ENCODE results near the gene LAX1. TPM values are rescaled to one million over a fixed set of nuclear protein-coding genes. Genes with fewer than 3 reads are reported as not detected.

LAX1 gene
- polyA plus RNA-seq, 3 donors from 2014 or later: 13.0 to 49.0 (median 14.0) TPM

DNA sequence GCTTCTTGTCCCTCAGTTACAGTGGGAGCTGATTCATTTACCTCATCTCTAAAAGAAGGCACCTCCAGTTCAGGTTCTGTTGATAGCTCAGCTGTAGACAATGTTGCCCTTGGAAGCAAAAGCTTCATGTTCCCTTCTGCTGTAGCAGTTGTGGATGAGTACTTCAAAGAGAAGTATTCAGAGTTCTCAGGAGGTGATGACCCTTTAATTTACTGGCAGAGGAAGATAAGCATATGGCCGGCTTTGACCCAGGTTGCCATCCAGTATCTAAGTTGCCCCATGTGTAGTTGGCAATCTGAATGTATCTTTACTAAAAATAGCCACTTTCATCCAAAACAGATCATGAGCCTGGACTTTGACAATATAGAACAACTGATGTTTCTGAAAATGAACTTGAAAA, 35.0 kb downstream of the LAX1 start:
- peaks cover 5 to 11% (median 8%) of the 10 kb centered on the region in 3 donors for H3K27me3 Mint-ChIP-seq (ENCODE audit: low read depth in 3 of 3)
- peaks cover 70 to 96% of the 10 kb centered on the region in 2 donors for H3K4me1 Mint-ChIP-seq
- peaks cover 9 to 14% (median 13%) of the 10 kb centered on the region in 3 donors for H3K36me3 Mint-ChIP-seq
- H3K4me3 Mint-ChIP-seq: no peak overlapping the region
- no peak for DNase-seq
- H3K9me3 Mint-ChIP-seq: no peaks in the 10 kb centered on the region
- H3K27ac Mint-ChIP-seq: peak overlapping the region in 4 of 6 donors; percentile 3 to 46 (median 42)

DNA sequence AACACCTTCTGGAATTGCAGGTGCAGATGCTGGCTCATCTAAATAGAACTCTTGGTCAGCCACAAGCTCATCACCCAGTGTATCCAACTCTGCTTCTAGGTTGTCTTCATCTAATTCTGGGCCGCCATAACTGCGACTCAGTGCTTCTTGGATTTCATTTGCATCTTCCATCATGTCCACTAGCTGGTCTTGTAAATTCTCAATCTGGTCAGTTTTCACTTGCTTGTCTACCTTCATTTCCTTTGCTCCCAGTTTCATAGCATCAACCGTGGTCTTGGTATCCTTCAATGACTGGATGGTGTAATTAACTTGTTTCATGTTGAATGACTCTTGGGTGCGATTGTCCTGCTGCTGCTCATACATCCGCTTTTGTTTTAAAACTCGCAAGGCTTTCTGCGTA, 40.7 kb downstream of the LAX1 start:
- Mint-ChIP-seq H3K9me3 (no peaks in the 10 kb centered on the region), H3K4me3 (no peak overlapping the region), H3K4me1 (peaks cover 33 to 66% of the 10 kb centered on the region in 2 donors), H3K36me3 (peaks cover 8 to 22% (median 13%) of the 10 kb centered on the region in 3 donors), H3K27ac (peak overlapping the region in 3 of 6 donors; percentile 9 to 46 (median 17)), H3K27me3 (ENCODE audit: low read depth in 3 of 3) (peaks cover 0 to 3% (median 0%) of the 10 kb centered on the region in 3 donors)
- no peak for DNase-seq

DNA sequence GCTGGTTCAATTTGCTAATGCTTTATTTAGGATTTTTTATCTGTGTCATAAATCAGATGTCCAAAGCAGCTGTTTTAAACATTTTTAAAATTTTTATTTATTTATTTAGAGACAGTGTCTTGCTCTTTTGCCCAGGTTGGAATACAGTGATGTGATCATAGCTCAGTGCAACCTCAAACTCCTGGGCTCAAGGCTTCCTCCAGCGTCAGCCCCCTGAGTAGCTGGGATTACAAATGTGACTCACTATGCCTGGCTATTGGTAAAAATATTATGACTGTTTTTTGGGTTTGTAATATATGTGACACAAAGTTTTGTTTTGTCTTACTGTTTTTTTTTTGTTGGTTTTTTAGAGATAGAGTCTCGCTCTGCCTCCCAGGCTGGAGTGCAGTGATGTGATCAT, 42.2 kb downstream of the LAX1 start:
- Mint-ChIP-seq H3K27me3 (ENCODE audit: low read depth in 3 of 3) (peaks cover 0 to 3% (median 0%) of the 10 kb centered on the region in 3 donors), H3K9me3 (no peaks in the 10 kb centered on the region)

DNA sequence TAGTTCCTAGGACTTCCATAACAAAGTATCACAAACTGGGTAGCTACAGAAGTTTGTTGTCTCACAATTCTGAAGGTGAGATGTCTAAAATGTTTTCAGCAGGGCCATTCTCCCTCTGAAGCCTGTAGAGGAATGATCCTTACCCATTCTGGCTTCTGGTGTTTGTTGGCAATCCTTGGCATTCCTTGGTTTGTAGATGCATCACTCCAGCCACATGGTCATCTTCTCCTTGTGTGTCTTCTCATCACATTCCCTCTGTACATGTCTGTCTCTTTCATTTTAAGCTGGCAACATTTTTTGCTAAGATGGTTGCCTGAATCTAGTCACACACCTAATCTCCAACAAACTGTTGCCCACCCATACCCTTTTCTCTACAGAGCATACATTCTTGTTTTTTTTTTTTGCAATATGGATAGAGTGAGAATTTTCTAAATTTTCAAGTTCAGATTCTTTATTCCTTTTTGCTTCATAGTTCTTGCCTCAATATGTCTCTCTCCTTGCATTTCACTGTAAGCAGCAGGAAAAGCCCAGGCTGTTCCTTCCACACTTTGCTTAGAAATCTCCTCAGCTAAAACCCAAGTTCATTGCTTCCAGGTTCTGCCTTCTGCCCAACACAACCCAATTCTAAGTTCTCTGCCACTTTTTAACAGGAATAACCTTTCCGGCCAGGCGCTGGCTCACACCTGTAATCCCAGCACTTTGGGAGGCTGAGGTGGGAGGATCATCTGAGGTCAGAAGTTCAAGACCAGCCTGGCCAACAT, 48.8 kb downstream of the LAX1 start:
- no peak overlapping the region for H3K4me3 Mint-ChIP-seq
- no peak for DNase-seq
- H3K36me3 Mint-ChIP-seq: peaks cover 14 to 24% (median 14%) of the 10 kb centered on the region in 3 donors
- H3K27ac Mint-ChIP-seq: peak overlapping the region in 4 of 6 donors; percentile 33 to 63 (median 48)
- H3K27me3 Mint-ChIP-seq (ENCODE audit: low read depth in 3 of 3): peaks cover 0 to 2% (median 0%) of the 10 kb centered on the region in 3 donors
- peaks cover 18 to 46% of the 10 kb centered on the region in 2 donors for H3K4me1 Mint-ChIP-seq
- no peaks in the 10 kb centered on the region for H3K9me3 Mint-ChIP-seq

More for the DNA sequence above, 42.2 kb downstream of the LAX1 start:
- no peak overlapping the region for H3K4me3 Mint-ChIP-seq
- DNase-seq: no peak
- H3K27ac Mint-ChIP-seq: no peak overlapping the region
- peaks cover 34 to 62% of the 10 kb centered on the region in 2 donors for H3K4me1 Mint-ChIP-seq
- peaks cover 8 to 22% (median 13%) of the 10 kb centered on the region in 3 donors for H3K36me3 Mint-ChIP-seq

DNA sequence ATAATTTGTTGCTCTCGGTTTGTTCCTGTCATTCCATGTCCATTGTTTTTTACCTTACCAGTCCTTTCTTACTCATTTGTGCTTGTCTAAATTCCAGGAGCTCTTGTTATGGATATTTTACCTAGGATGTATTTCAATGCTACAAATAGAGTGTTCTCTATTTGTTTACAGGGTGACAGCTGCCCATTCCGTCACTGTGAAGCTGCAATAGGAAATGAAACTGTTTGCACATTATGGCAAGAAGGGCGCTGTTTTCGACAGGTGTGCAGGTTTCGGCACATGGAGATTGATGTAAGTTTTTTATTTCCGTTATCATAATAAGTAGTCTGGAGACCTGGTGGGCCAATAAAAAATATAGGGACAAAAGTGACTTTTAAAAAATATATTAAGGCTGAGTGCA, 53.4 kb downstream of the LAX1 start:
- Mint-ChIP-seq H3K9me3 (no peaks in the 10 kb centered on the region), H3K4me1 (peaks cover 2 to 48% of the 10 kb centered on the region in 2 donors), H3K4me3 (no peak overlapping the region), H3K27ac (no peak overlapping the region), H3K36me3 (peaks cover 34 to 50% (median 36%) of the 10 kb centered on the region in 3 donors), H3K27me3 (ENCODE audit: low read depth in 3 of 3) (peaks cover 0 to 4% (median 0%) of the 10 kb centered on the region in 3 donors)
- no peak for DNase-seq

DNA sequence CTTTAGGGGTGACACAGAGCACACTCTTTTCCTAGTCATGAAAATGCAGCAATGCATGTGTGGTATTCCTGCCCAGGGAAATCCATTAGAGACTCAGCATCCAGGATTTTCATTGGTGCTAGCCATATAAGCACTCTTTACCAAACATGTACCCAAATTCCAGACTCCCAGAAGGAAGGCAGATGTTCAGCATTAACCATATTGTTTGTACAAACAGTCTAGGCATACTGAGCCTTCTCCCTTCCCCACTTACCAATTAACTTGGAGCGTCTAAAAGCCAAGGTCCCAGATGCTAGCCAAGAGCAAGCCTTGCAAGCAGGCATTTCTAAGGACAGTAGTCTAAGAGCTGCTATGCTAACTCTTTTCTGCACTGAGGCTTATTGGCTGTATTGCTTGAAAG, 58.3 kb downstream of the LAX1 start:
- H3K36me3 Mint-ChIP-seq: peaks cover 24 to 40% (median 38%) of the 10 kb centered on the region in 3 donors
- H3K27ac Mint-ChIP-seq: no peak overlapping the region
- peaks cover 7 to 40% of the 10 kb centered on the region in 2 donors for H3K4me1 Mint-ChIP-seq
- H3K27me3 Mint-ChIP-seq (ENCODE audit: low read depth in 3 of 3): peaks cover 0 to 1% (median 0%) of the 10 kb centered on the region in 3 donors
- no peak for DNase-seq
- H3K9me3 Mint-ChIP-seq: no peaks in the 10 kb centered on the region
- H3K4me3 Mint-ChIP-seq: no peak overlapping the region

Other genes with a start within 250 kb of the LAX1 start
- 10 to 100 TPM; 24.5 to 63.1 (median 36.8) TPM for gene ATP2B4, start 138.4 kb upstream of the LAX1 start, polyA plus RNA-seq
- 1 to 10 TPM in 1 of 3 donors, under 1 TPM in 2; 0.19 to 1.4 (median 0.43) TPM for gene ZBED6, start 30.4 kb downstream of the LAX1 start, polyA plus RNA-seq
- gene ZC3H11A, start 30.4 kb downstream of the LAX1 start, polyA plus RNA-seq: 10 to 100 TPM; 23.2 to 50.4 (median 34.4) TPM
- gene SNRPE, start 96.4 kb downstream of the LAX1 start, polyA plus RNA-seq: 100 to 1,000 TPM; 169 to 229 (median 192) TPM